A549 (cell line): ENCODE measurements around the gene BANF1. TPM values are rescaled to one million over a fixed set of nuclear protein-coding genes. Genes with fewer than 3 reads are reported as not detected.

Experiments
- ATAC-seq, 2 experiments: fragments of 200-7000 bp in 1 of 2; fragments of >200 bp in 1 of 2; cut with Nextera tagmentation in 1 of 2; cut with Tn5 transposase in 1 of 2; 3 replicates each; pipeline versions ENCODE4 v1.8.0 to v1.9.1; 2018 to 2020; ENCODE audit warnings: mild to moderate bottlenecking in 1 of 2, moderate library complexity in 1 of 2
- CTCF ChIA-PET: fragments of 300-600 bp; sonication (Branson Sonifier 250); formaldehyde crosslinking; extraction: SDS; loops from one replicate; lab custom pipeline; 2021; ENCODE audit warnings: antibody characterized with exemption, inconsistent platforms; lab: Yijun Ruan, JAX
- POLR2A ChIA-PET: fragments of 350-600 bp; formaldehyde crosslinking; extraction: SDS; loops from one replicate; lab custom pipeline; 2021; ENCODE audit warnings: antibody characterized with exemption, inconsistent platforms; lab: Yijun Ruan, JAX
- DNase-seq, 2 experiments: peaks; one replicate each; pipeline versions ENCODE4 v3.0.0 to v3.0.0-alpha.2; 2011 to 2016; ENCODE audit warnings: low read depth in 1 of 2, low spot score in 1 of 2
- FAIRE-seq: peaks from 2 replicates; lab custom pipeline; 2011; peaks lifted over from hg19 to GRCh38; lab: Jason Lieb, UNC
- H3K27ac ChIP-seq, 2 experiments: fragments of >200 bp; sonication (Bioruptor Twin); formaldehyde crosslinking; 3 replicates each; pipeline ENCODE4 v1.5.1; 2016 to 2017
- H3K4me1 ChIP-seq: fragments of >200 bp; sonication (Bioruptor Twin); formaldehyde crosslinking; 3 replicates; pipeline ENCODE4 v1.6.1; 2016
- H3K4me2 ChIP-seq: fragments of >200 bp; sonication (Bioruptor Twin); formaldehyde crosslinking; 3 replicates; pipeline ENCODE4 v1.6.1; 2016
- H3K4me3 ChIP-seq: fragments of >200 bp; sonication (Bioruptor Twin); formaldehyde crosslinking; 3 replicates; pipeline ENCODE4 v1.5.1; 2016
- H3K9me3 ChIP-seq: fragments of >200 bp; sonication (Bioruptor Twin); formaldehyde crosslinking; 3 replicates; pipeline ENCODE4 v1.6.1; 2016
- BHLHE40 ChIP-seq: IDR thresholded peaks from 2 replicates; pipeline ENCODE4 v1.6.1; 2012; ENCODE audit warnings: low read depth, low read length, inconsistent platforms
- CBX2 ChIP-seq: fragments of 200-600 bp; sonication (generic); IDR thresholded peaks from 2 replicates; pipeline ENCODE4 v1.6.1; 2016; ENCODE audit warnings: low read depth, mild to moderate bottlenecking, borderline replicate concordance
- CBX8 ChIP-seq: fragments of 200-600 bp; sonication (generic); IDR thresholded peaks from 2 replicates; pipeline ENCODE4 v1.6.1; 2016
- FOSL2 ChIP-seq, 2 experiments: fragments of 450-650 bp in 1 of 2; fragments of >200 bp in 1 of 2; sonication (Bioruptor Twin) in 1 of 2; formaldehyde crosslinking; IDR thresholded peaks; 2 replicates each; pipeline versions ENCODE4 v1.5.0 to v1.6.1; 2016 to 2020; ENCODE audit warnings: mild to moderate bottlenecking in 1 of 2, moderate library complexity in 1 of 2
- FOXS1 ChIP-seq: fragments of 250-450 bp; sonication (Bioruptor Pico); IDR thresholded peaks from 2 replicates; pipeline ENCODE4 v1.5.0; 2020; ENCODE audit warnings: mild to moderate bottlenecking, moderate library complexity
- GATA3 ChIP-seq: IDR thresholded peaks from 2 replicates; pipeline ENCODE4 v1.6.1; 2012; ENCODE audit warnings: borderline replicate concordance
- HDAC2 ChIP-seq: fragments of 200-600 bp; sonication (generic); IDR thresholded peaks from 2 replicates; pipeline ENCODE4 v1.6.1; 2016
- HEYL ChIP-seq: fragments of 250-450 bp; sonication (Bioruptor Pico); IDR thresholded peaks from 2 replicates; pipeline ENCODE4 v1.8.0; 2021; ENCODE audit warnings: mild to moderate bottlenecking, moderate library complexity
- HOXA7 ChIP-seq: fragments of 250-450 bp; sonication (Bioruptor Pico); IDR thresholded peaks from 2 replicates; pipeline ENCODE4 v1.5.0; 2020; ENCODE audit warnings: mild to moderate bottlenecking, moderate library complexity
- JUN ChIP-seq, 2 experiments: fragments of >200 bp; sonication (Bioruptor Twin); formaldehyde crosslinking; IDR thresholded peaks; 2 replicates in 1 of 2; 3 replicates in 1 of 2; pipeline ENCODE4 v1.6.1; 2016 to 2017
- JUNB ChIP-seq: fragments of >200 bp; sonication (Bioruptor Twin); formaldehyde crosslinking; IDR thresholded peaks from 2 replicates; pipeline ENCODE4 v1.6.1; 2016
- NFE2L2 ChIP-seq: fragments of 150-350 bp; conservative IDR thresholded peaks from 2 replicates; pipeline ENCODE4 v1.6.1; 2014; ENCODE audit warnings: low read length
- POLR2AphosphoS2 ChIP-seq: conservative IDR thresholded peaks from 2 replicates; pipeline ENCODE4 v1.6.1; 2012; ENCODE audit warnings: low read length, improper control_type of control experiment, inconsistent platforms
- RARB ChIP-seq: fragments of 250-450 bp; sonication (Bioruptor Pico); IDR thresholded peaks from 2 replicates; pipeline ENCODE4 v1.8.0; 2021; ENCODE audit warnings: mild to moderate bottlenecking, moderate library complexity
- RCOR1 ChIP-seq: fragments of 150-350 bp; IDR thresholded peaks from 2 replicates; pipeline ENCODE4 v1.6.1; 2014; ENCODE audit warnings: antibody characterized with exemption, low read length, low read depth
- RNF2 ChIP-seq: fragments of 200-600 bp; sonication (generic); IDR thresholded peaks from 2 replicates; pipeline ENCODE4 v1.6.1; 2016; ENCODE audit warnings: low read depth, mild to moderate bottlenecking, antibody characterized with exemption, moderate library complexity, borderline replicate concordance
- SMC3 ChIP-seq: fragments of >200 bp; sonication (Bioruptor Twin); formaldehyde crosslinking; IDR thresholded peaks from 3 replicates; pipeline ENCODE4 v1.6.1; 2018; ENCODE audit warnings: inconsistent platforms
- SREBF2 ChIP-seq: fragments of 450-650 bp; IDR thresholded peaks from 2 replicates; pipeline ENCODE4 v1.6.1; 2014; ENCODE audit warnings: mild to moderate bottlenecking, moderate library complexity
- ZFP36 ChIP-seq: fragments of 450-650 bp; IDR thresholded peaks from 2 replicates; pipeline ENCODE4 v1.6.1; 2014; ENCODE audit warnings: borderline replicate concordance; ENCODE audit not compliant: partially characterized antibody
- ZSCAN20 ChIP-seq: fragments of 250-450 bp; sonication (Bioruptor Pico); IDR thresholded peaks from 2 replicates; pipeline ENCODE4 v1.8.0; 2022; ENCODE audit warnings: mild to moderate bottlenecking, moderate library complexity
- whole genome bisulfite sequencing: methylation state at CpG from one replicate; pipeline ENCODE4 v1.1.6; 2017; ENCODE audit errors: missing lambda C conversion rate; 5-methylcytosine and 5-hydroxymethylcytosine counted together
- polyA plus RNA-seq, 4 experiments: library from polyadenylated mRNA; depleted of rRNA in 3 of 4; stranded (reverse); fragments of >200 nt; fragmentation: RNase III in 1 of 4; extraction: RNeasy Plus Mini Kit Qiagen cat#74134 plus additional on column Dnase treatment in 1 of 4; gene quantifications; 2 replicates in 3 of 4; 3 replicates in 1 of 4; pipeline ENCODE4 v1.2.3, GENCODE V29; 2011 to 2017
- TF ChIP-seq, protein P1 (sequence below): fragments of 450-650 bp; IDR thresholded peaks from 2 replicates; pipeline ENCODE4 v1.6.1; 2014; ENCODE audit warnings: antibody characterized with exemption

Gene BANF1
- polyA plus RNA-seq, 2 of the 4 experiments (the other 2 are of a cell fraction), result 309 to 399 TPM

DNA sequence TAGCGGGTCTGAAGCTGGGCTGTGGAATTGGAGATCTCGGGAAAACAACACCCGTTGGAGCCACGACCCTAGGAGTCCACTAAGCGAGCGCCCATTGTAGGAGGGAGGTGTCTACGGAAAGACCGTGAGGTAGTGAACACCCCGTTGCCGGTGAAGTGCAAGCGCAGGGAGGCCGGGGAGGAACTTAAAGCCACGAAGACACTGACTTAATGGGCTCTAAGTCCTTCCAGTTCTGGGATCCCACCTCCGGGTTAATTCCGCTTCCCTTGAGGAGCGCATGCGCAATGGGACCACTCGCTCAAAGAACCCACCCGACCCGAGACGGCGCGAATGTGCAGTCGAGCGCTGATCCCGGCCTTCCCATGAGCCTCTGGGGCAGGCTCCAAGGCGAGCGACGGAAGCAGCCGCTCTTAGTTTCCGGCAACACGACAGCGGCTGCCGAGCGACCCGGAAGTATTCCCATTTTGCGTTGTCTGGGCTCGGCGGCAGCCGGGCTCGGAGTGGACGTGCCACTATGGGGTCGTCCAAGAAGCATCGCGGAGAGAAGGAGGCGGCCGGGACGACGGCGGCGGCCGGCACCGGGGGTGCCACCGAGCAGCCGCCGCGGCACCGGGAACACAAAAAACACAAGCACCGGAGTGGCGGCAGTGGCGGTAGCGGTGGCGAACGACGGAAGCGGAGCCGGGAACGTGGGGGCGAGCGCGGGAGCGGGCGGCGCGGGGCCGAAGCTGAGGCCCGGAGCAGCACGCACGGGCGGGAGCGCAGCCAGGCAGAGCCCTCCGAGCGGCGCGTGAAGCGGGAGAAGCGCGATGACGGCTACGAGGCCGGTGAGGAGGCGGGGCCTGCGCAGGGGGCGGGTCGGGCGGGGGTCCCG lies 40.8 kb upstream of the BANF1 start, which contains the start of gene SART1 (continued):
- TF ChIP-seq HEYL (CRISPR knock-in tag), result no peak
- TF ChIP-seq NFE2L2, result no peak

DNA sequence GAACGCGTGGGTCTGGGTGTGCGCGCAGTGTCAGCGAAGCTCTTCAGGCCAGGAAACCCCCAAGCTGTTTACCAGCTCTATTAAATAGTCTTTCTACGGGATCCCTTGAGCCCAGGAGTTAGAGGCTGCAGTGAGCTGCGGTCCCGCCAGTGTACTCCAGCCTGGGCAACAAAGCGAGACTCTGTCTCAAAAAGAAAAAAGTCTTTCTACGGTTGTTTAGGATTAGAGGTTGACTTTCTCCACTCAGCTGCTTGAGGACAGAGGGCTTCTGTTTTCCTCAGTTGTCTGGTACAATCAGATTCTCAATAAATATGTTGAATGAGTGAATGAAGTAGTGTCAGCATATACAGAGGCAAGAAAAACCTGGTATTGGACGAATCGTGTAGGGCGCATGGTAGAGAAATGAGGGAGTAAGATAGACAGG lies 40.1 kb upstream of the BANF1 start:
- Histone ChIP-seq H3K9me3 (no peaks in the 10 kb centered on the region), H3K27ac (peak overlapping the region; percentile 82 to 99), H3K4me2 (peak overlapping the region; percentile 97), H3K4me1 (peaks cover 12% of the 10 kb centered on the region; the same call in 2 of the 3 replicates), H3K4me3 (peak overlapping the region; percentile 95)
- no peak for DNase-seq
- no peak for FAIRE-seq
- CTCF ChIA-PET, result interaction anchor here (2.0 to 6.3 kb wide), 2 partner anchors 74 to 78 kb away, joined by 7 to 35 read pairs; partner anchors contain the start of gene FIBP
- peak; percentile 2 to 25; a peak in 3 of 6 replicates for ATAC-seq
- POLR2A ChIA-PET, result no interaction called here
- WGBS, result 4% methylated on average over 8 of the region's 13 CpGs
- TF ChIP-seq JUNB (no peak), CBX8 (no peak), ZFP36 (no peak), FOSL2 (IDR thresholded peaks at IDR 0.05) (no peak), FOSL2 (CRISPR knock-in tag; IDR thresholded peaks at IDR 0.05) (no peak), GATA3 (no peak), FOXS1 (CRISPR knock-in tag) (no peak), RNF2 (no peak), SREBF2 (no peak), HDAC2 (no peak), RARB (CRISPR knock-in tag) (no peak), BHLHE40 (no peak), RCOR1 (no peak), SMC3 (no peak), ZSCAN20 (CRISPR knock-in tag) (no peak), JUN (IDR thresholded peaks at IDR 0.05) (no peak)
- TF ChIP-seq, protein P1, sequence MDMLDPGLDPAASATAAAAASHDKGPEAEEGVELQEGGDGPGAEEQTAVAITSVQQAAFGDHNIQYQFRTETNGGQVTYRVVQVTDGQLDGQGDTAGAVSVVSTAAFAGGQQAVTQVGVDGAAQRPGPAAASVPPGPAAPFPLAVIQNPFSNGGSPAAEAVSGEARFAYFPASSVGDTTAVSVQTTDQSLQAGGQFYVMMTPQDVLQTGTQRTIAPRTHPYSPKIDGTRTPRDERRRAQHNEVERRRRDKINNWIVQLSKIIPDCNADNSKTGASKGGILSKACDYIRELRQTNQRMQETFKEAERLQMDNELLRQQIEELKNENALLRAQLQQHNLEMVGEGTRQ, result no peak

DNA sequence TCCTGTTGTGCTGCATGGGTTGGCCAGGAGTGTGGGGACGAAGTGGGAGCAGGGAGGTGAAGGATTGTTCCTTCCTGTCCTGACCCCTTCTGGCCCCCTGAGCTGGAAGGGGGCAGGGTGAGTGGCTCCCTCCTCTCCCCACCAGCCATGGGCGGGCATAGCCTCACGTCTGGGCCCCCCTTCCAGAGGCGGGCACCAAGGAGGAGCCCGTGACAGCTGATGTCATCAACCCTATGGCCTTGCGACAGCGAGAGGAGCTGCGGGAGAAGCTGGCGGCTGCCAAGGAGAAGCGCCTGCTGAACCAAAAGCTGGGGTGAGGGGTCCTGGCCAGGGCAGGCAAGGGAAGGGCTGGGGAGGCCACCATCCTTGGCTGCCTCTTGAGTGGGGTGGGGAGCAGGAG lies 37.4 kb upstream of the BANF1 start:
- H3K4me2 ChIP-seq, result no peak overlapping the region
- FAIRE-seq (no peak), DNase-seq (no peak), ATAC-seq (no peak)
- POLR2A ChIA-PET, result interaction anchor here (0.6 kb wide), 1 partner anchor 66 kb away, joined by 3 read pairs; no protein-coding TSS in a partner anchor
- 81% methylated on average over 10 of the region's 10 CpGs for WGBS
- no peaks in the 10 kb centered on the region for H3K9me3 ChIP-seq
- H3K4me3 ChIP-seq, result no peak overlapping the region
- no peak overlapping the region for H3K27ac ChIP-seq
- H3K4me1 ChIP-seq, result peaks cover 12% of the 10 kb centered on the region; the same call in 2 of the 3 replicates
- TF ChIP-seq CBX2, result no peak
- TF ChIP-seq HEYL (CRISPR knock-in tag), result no peak
- TF ChIP-seq JUNB, result no peak
- TF ChIP-seq, protein P1, result no peak
- no peak for TF ChIP-seq HOXA7
- no peak for TF ChIP-seq CBX8
- no peak for TF ChIP-seq JUN (IDR thresholded peaks at IDR 0.05)
- TF ChIP-seq POLR2AphosphoS2, result no peak
- CTCF ChIA-PET, result interaction anchor here (1.3 to 6.3 kb wide), 3 partner anchors 23 to 80 kb away, joined by 4 to 35 read pairs (median 15); no protein-coding TSS in a partner anchor
